Measurements from ENCODE around the gene KRI1.

KRI1 gene

DNA sequence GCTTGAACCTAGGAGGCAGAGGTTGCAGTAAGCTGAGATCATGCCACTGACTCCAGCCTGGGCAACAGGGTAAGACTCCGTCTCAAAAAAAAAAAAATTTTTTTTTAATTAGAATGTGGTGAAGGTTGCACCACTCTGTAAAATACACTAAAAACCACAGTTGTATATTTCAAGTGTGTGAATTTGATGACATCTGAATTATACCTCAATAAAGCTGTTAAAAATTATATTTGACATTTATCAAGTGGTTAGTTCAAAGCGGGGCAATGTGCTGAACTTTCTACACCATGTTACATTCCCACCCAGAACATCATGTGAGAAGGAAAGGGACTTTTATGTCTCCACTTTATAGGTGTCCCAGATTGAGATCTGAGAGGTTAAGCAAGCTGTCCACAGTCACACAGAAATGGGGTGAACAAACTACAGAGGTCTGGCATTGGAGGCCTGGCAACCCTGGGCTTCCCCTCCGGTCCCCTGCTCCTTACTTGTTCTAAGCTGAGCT is 42.6 kb downstream of the KRI1 start:
- Histone ChIP-seq H3K9ac (ENCODE audit: insufficient read length, low read depth) (no peak overlapping the region), H3K4me3 (ENCODE audit: insufficient read length, low read depth) (no peak overlapping the region), H3K27me3 (ENCODE audit: insufficient read depth, insufficient read length) (peaks cover 13% of the 10 kb centered on the region), H3K36me3 (ENCODE audit: insufficient read depth, insufficient read length, low read length) (no peaks in the 10 kb centered on the region), H3K9me3 (ENCODE audit: insufficient read depth, low read length) (no peaks in the 10 kb centered on the region), H3K4me1 (ENCODE audit: insufficient read depth, insufficient read length) (peaks cover 9% of the 10 kb centered on the region)
- TF ChIP-seq YY1 (IDR thresholded peaks at IDR 0.05; ENCODE audit: insufficient read depth, insufficient read length), result no peak
- TF ChIP-seq ZNF274 (IDR thresholded peaks at IDR 0.05; ENCODE audit: low read depth, low read length), result no peak
- no peak for TF ChIP-seq SUZ12 (IDR thresholded peaks at IDR 0.05; ENCODE audit: extremely low read depth, insufficient read depth, insufficient read length)
- no peak for DNase-seq (ENCODE audit: low read depth, low spot score)

GRCh38 chr19:10521461-10522171 is 44.2 kb downstream of the KRI1 start:
- Histone ChIP-seq H3K9me3 (ENCODE audit: insufficient read depth, low read length) (no peaks in the 10 kb centered on the region), H3K4me3 (ENCODE audit: insufficient read length, low read depth) (no peak overlapping the region), H3K27me3 (ENCODE audit: insufficient read depth, insufficient read length) (peaks cover 19% of the 10 kb centered on the region), H3K36me3 (ENCODE audit: insufficient read depth, insufficient read length, low read length) (no peaks in the 10 kb centered on the region), H3K4me1 (ENCODE audit: insufficient read depth, insufficient read length) (peaks cover 9% of the 10 kb centered on the region), H3K9ac (ENCODE audit: insufficient read length, low read depth) (no peak overlapping the region)
- TF ChIP-seq SUZ12 (IDR thresholded peaks at IDR 0.05; ENCODE audit: extremely low read depth, insufficient read depth, insufficient read length) (no peak), YY1 (IDR thresholded peaks at IDR 0.05; ENCODE audit: insufficient read depth, insufficient read length) (no peak), ZNF274 (IDR thresholded peaks at IDR 0.05; ENCODE audit: low read depth, low read length) (no peak)
- DNase-seq (ENCODE audit: low read depth, low spot score), result no peak

DNA sequence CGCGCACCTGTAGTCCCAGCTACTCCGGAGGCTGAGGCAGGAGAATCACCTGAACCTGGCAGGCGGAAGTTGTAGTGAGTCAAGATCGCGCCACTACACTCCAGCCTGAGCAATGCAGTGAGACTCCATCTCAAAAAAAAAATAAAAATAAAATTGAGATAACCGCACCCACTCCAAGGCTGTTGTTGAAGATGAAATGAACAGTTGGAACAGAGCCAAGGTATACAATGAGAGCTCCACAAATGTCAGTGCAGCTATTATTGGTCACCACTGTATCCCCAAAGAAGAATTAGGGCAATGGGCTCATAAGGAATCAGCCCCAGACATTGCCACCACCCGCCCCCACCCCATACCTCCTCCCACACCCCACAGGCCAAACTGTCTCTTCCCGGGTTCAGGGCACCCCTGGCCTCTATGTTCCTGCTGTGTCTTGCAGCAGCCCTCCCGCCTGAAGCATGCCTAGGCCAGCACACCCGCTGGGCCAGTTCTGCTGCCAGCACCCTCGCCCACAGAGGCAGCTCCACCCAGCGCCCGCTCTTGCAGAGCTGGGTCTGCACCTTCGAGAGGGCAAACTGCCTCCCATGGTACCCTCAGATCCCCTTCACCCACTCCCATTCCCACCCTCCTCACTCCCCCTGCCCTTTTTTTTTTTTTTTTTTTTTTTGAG is 45.0 kb downstream of the KRI1 start:
- TF ChIP-seq YY1 (IDR thresholded peaks at IDR 0.05; ENCODE audit: insufficient read depth, insufficient read length), result no peak
- peaks cover 19% of the 10 kb centered on the region for H3K27me3 ChIP-seq (ENCODE audit: insufficient read depth, insufficient read length)
- no peaks in the 10 kb centered on the region for H3K9me3 ChIP-seq (ENCODE audit: insufficient read depth, low read length)
- H3K9ac ChIP-seq (ENCODE audit: insufficient read length, low read depth), result no peak overlapping the region
- DNase-seq (ENCODE audit: low read depth, low spot score), result no peak
- H3K4me1 ChIP-seq (ENCODE audit: insufficient read depth, insufficient read length), result peaks cover 9% of the 10 kb centered on the region
- no peak overlapping the region for H3K4me3 ChIP-seq (ENCODE audit: insufficient read length, low read depth)
- no peaks in the 10 kb centered on the region for H3K36me3 ChIP-seq (ENCODE audit: insufficient read depth, insufficient read length, low read length)

DNA sequence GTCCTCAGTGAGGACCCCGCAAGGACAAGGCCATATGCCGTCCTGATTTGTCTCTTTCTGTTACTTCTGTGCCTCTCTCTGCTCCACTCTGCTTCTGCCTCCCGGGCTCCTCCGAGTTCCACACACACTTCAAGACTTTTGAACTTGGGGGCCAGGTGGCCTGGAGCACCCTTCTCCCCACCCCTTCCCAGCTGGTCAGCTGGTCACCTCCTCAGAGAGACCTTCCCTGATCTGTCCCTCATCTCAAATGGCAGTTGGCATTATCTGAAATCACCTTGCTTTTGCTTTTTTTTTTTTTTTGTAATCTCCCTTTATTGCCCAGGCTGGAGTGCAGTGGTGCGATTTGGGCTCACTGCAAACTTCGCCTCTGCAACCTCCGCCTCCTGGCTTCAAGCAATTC is 46.4 kb downstream of the KRI1 start:
- no peaks in the 10 kb centered on the region for H3K36me3 ChIP-seq (ENCODE audit: insufficient read depth, insufficient read length, low read length)
- H3K9ac ChIP-seq (ENCODE audit: insufficient read length, low read depth), result peak overlapping the region; percentile 17
- peaks cover 14% of the 10 kb centered on the region for H3K4me1 ChIP-seq (ENCODE audit: insufficient read depth, insufficient read length)
- peaks cover 27% of the 10 kb centered on the region for H3K27me3 ChIP-seq (ENCODE audit: insufficient read depth, insufficient read length)
- no peak for TF ChIP-seq YY1 (IDR thresholded peaks at IDR 0.05; ENCODE audit: insufficient read depth, insufficient read length)
- TF ChIP-seq SUZ12 (IDR thresholded peaks at IDR 0.05; ENCODE audit: extremely low read depth, insufficient read depth, insufficient read length), result no peak
- no peak for TF ChIP-seq ZNF274 (IDR thresholded peaks at IDR 0.05; ENCODE audit: low read depth, low read length)
- H3K4me3 ChIP-seq (ENCODE audit: insufficient read length, low read depth), result no peak overlapping the region
- no peaks in the 10 kb centered on the region for H3K9me3 ChIP-seq (ENCODE audit: insufficient read depth, low read length)
- DNase-seq (ENCODE audit: low read depth, low spot score), result no peak

- DNase-seq (ENCODE audit: low read depth, low spot score), result no peak
- H3K4me3 ChIP-seq (ENCODE audit: insufficient read length, low read depth), result peak overlapping the region; percentile 76
- H3K9ac ChIP-seq (ENCODE audit: insufficient read length, low read depth), result peak overlapping the region; percentile 87
- H3K36me3 ChIP-seq (ENCODE audit: insufficient read depth, insufficient read length, low read length), result no peaks in the 10 kb centered on the region
- no peaks in the 10 kb centered on the region for H3K9me3 ChIP-seq (ENCODE audit: insufficient read depth, low read length)
- TF ChIP-seq SUZ12 (IDR thresholded peaks at IDR 0.05; ENCODE audit: extremely low read depth, insufficient read depth, insufficient read length), result no peak
- no peak for TF ChIP-seq YY1 (IDR thresholded peaks at IDR 0.05; ENCODE audit: insufficient read depth, insufficient read length)
- no peak for TF ChIP-seq ZNF274 (IDR thresholded peaks at IDR 0.05; ENCODE audit: low read depth, low read length)
- peaks cover 15% of the 10 kb centered on the region for H3K4me1 ChIP-seq (ENCODE audit: insufficient read depth, insufficient read length)
- peaks cover 33% of the 10 kb centered on the region for H3K27me3 ChIP-seq (ENCODE audit: insufficient read depth, insufficient read length)
These were observed 47.1 kb downstream of the KRI1 start for GRCh38 chr19:10518444-10519361.

- TF ChIP-seq SUZ12 (IDR thresholded peaks at IDR 0.05; ENCODE audit: extremely low read depth, insufficient read depth, insufficient read length), result no peak
- TF ChIP-seq ZNF274 (IDR thresholded peaks at IDR 0.05; ENCODE audit: low read depth, low read length), result no peak
- TF ChIP-seq YY1 (IDR thresholded peaks at IDR 0.05; ENCODE audit: insufficient read depth, insufficient read length), result no peak
- H3K36me3 ChIP-seq (ENCODE audit: insufficient read depth, insufficient read length, low read length), result peaks cover 3% of the 10 kb centered on the region
- no peaks in the 10 kb centered on the region for H3K9me3 ChIP-seq (ENCODE audit: insufficient read depth, low read length)
- peaks cover 15% of the 10 kb centered on the region for H3K4me1 ChIP-seq (ENCODE audit: insufficient read depth, insufficient read length)
- no peak for DNase-seq (ENCODE audit: low read depth, low spot score)
- H3K9ac ChIP-seq (ENCODE audit: insufficient read length, low read depth), result peak overlapping the region; percentile 87
- peak overlapping the region; percentile 76 for H3K4me3 ChIP-seq (ENCODE audit: insufficient read length, low read depth)
- peaks cover 40% of the 10 kb centered on the region for H3K27me3 ChIP-seq (ENCODE audit: insufficient read depth, insufficient read length)
These were observed 47.9 kb downstream of the KRI1 start for GRCh38 chr19:10517760-10518443.
